ENCODE measurements around the gene OCEL1.

Gene OCEL1

DNA sequence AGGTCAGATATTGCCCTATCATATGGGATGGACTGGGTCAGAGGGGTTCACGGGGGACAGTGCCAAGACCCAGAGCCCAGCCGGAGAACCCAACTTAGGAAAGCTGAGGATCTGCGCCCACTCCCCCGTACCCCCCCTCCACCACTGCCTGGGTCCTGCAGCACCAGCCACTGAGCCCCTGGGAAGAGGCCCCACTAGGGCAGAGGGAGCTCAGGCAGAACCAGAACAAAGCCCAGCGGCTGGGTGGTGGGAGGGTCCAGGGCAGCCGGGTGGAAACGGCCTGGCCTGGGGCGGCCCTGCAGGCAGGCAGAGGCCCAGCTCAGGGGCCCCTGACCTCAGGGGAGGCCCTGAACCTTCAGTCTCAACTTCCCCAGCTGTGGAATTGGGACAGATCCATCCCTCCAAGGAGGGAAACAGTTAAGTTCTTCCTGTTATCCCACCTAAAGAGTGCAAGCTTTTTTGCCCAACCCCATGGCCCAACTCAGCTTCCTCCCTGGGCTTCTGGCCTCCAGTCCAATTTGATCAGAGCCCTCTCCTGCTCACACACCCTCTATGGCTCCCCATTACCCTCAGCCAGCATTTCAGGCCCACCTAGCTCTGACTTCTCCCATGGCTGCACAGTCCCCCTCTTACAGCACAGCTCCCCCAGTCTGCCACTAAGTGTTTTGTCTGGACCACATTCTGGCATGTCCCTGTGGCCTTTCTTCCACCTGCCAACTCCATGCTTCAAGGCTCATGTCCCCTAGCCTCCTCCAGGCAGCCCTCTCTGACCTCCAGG is 16.6 kb downstream of the OCEL1 start:
- no peak for DNase-seq (ENCODE audit: insufficient read length, low spot score)
- FAIRE-seq: no peak
- no peak for TF ChIP-seq CTCF (IDR thresholded peaks at IDR 0.05; ENCODE audit: insufficient read depth, missing control alignments)

- no peak for TF ChIP-seq CTCF (IDR thresholded peaks at IDR 0.05; ENCODE audit: insufficient read depth, missing control alignments)
- FAIRE-seq: no peak
- no peak for DNase-seq (ENCODE audit: insufficient read length, low spot score)
Measured at GRCh38 chr19:17243211-17243829, 17.3 kb downstream of the OCEL1 start.

DNA sequence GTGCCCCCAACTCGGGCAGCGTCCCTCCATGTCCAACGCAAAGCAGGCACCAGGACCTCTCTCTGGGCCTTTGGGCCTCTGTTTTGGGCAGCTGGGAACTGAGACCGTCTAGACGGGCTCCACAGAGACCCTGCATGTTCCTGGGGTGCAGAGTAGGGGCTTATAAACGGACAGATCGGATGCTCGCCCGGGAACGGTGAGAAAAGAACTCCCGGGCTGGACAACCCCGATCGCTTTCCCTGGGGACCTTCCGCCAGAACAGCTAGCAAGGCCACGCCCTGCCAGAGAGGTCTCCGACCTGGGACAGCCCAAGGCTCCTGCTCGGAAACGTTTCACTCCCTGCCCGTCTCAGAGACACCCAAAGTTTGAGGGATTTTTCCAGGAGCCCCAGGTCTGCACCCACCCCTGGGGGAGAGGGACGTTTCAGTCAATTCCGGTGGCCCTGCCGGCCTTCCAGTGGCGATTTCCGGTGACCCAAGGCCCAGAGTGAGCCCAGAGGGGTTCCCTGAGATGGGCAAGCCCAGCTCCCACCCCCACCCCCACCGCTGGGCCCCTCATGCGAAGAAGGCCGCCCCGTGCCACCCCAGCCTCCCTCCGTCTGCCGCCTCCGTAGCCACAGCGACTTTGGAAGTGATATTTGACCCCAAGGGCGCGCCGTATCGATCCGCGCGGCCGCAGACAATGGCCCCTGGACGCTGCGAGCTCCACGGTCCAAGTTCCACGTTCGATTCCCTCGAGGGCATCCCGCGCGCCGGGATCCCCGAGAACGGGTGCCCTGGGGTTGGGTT is 18.0 kb downstream of the OCEL1 start:
- TF ChIP-seq CTCF (IDR thresholded peaks at IDR 0.05; ENCODE audit: insufficient read depth, missing control alignments): no peak
- no peak for FAIRE-seq
- no peak for DNase-seq (ENCODE audit: insufficient read length, low spot score)

- DNase-seq (ENCODE audit: insufficient read length, low spot score) (no peak), FAIRE-seq (no peak)
- TF ChIP-seq CTCF (IDR thresholded peaks at IDR 0.05; ENCODE audit: insufficient read depth, missing control alignments): no peak
Measured at GRCh38 chr19:17244618-17245534, 18.9 kb downstream of the OCEL1 start.

GRCh38 chr19:17245535-17245984 is 19.5 kb downstream of the OCEL1 start, which contains the start of gene NR2F6:
NR2F6 (minus strand) TSS chr19:17245919; CDS start chr19:17245220, 699 bp downstream.
- no peak for DNase-seq (ENCODE audit: insufficient read length, low spot score)
- FAIRE-seq: no peak
- no peak for TF ChIP-seq CTCF (IDR thresholded peaks at IDR 0.05; ENCODE audit: insufficient read depth, missing control alignments)

DNA sequence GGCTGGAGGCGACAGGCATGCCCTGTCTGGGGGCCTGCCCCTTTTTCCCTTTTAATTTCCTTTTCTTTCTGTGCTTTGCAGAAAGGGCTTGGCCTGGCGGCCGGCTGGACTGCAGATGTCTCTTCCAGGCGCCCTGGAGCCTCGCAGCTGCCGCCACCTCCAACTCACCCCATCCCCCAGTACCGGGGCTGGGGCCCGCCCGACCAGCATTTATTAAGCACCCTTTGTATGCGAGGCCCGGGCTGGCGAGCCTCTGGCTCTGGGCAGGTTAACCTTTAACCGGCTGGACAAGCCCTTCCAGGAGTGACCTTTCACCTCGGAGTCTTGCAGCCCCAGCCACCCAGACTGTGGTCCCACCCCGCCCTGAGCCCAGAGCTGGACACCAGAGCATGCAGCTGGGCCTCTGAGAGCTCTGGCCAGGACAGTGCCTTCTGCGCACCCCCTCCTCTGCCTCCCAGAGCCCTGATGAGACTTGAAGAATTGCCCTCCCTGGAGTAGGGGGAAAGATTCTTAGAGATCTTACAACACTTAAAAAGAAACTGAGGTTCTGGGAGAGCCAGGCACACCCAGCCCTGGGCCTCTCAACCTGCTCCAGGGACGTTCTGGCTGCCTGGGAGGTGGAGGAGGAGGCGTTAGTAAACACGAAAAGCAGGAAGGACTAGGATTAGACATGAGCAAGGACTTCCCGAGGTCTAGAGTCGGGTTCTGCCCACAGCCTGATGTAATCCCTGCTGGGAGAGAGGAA is 20.8 kb downstream of the OCEL1 start:
- DNase-seq (ENCODE audit: insufficient read length, low spot score) (no peak), FAIRE-seq (no peak)
- no peak for TF ChIP-seq CTCF (IDR thresholded peaks at IDR 0.05; ENCODE audit: insufficient read depth, missing control alignments)
